ENCODE results near the gene SHH.

Gene SHH

GRCh38 chr7:155790666-155791065 is 21.6 kb downstream of the SHH start:
- DNase-seq: no peak

- no peak for DNase-seq
Measured at GRCh38 chr7:155789001-155789725, 23.1 kb downstream of the SHH start.

DNA sequence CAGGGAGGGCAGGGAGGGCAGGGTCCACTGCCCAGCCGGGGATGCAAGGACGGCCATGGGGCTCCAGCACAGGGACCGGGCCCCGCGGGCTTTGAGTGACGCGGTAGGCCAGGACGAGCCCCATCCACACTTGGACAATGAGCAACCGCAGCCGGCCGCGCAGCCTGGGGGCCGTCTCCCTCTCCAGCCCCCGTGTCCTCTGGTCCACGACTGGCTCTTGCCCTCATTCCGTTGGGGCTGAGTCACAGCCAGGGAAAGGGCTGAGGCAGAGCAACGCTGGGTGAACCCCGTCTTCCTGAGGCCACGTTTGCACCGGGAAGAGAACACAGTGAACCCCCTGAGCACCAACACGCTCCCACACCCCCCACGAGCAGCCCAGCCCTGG is 23.7 kb downstream of the SHH start:
- no peak for DNase-seq

- DNase-seq: no peak
Measured at GRCh38 chr7:155787171-155787851, 25.0 kb downstream of the SHH start.

DNA sequence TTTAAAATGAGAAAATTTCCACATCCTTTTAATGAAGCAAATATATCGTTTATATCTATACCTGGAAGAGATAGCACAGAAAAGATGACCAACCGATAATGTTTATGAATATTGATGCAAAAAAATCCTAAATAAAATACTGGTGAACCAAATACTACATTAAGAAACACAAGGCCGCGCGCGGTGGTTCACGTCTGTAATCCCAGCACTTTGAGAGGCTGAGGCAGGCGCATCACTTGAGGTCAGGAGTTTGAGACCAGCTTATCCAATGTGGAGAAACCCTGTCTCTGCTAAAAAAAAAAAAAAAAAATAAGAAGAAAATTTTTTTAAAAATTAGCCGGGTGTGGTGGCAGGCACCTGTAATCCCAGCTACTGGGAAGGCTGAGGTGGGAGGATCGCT is 25.8 kb downstream of the SHH start:
- no peak for DNase-seq

DNA sequence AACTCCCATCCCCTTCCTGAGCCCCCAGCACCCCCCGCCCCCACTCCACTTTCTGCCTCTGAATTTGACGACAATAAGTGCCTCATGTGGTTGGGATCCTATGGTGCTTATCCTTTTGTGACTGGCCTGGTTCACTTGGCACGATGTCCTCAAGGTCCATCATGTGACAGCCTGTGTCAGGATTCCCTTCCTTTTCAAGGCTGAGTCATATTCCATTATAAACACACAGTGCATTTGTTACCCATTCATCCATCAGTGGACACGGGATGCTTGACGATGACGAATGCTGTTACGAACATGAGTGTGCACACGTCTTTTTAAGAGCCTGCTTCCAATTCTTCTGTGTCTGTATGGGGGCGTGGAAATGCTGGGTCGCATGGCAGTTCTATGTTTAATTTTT is 26.7 kb downstream of the SHH start:
- DNase-seq: no peak

DNA sequence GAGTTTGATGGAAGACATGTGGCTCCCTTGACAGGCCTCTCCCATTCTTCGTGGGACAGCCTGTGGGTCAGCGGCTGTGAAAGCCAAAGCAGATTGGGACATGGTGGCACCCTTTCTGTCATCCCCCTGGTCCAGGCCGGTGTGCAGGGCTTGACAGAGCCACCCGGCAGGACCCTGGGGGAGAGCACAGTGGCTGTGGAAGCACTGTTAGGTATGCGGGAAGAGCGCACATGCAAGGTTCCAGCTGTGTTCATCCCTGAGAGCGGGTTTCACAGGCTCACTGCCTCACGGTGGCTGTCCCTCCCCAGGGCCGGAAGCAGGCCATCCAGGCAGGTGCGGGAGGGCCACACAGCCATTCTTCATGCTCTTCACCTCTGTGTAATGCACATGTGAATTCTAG is 29.8 kb downstream of the SHH start:
- DNase-seq: no peak

DNA sequence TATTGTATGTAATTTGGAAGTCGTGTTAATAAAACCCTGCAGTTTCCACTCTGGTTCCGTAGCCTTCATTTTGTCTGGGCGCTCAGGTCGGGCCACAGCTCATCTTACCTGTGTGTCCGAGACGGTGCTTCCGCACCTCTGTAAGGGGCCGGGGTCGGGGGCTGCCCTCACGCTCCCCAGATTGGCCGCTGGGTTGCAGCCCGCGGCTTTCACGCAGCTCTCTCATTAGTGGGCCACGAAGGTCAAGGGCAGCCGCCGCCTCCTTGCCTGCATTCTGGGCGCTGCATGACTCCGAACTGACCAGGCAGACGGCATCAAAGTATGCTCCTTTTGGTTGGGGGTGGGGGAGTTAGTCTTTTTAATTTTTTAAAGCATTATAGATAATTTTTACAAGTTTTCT is 30.8 kb downstream of the SHH start:
- no peak for DNase-seq

- DNase-seq: no peak
Measured at GRCh38 chr7:155780884-155781283, 31.4 kb downstream of the SHH start.

GRCh38 chr7:155778349-155778748 is 33.9 kb downstream of the SHH start:
- no peak for DNase-seq

- no peak for DNase-seq
Measured at GRCh38 chr7:155776606-155777005, 35.7 kb downstream of the SHH start.

DNA sequence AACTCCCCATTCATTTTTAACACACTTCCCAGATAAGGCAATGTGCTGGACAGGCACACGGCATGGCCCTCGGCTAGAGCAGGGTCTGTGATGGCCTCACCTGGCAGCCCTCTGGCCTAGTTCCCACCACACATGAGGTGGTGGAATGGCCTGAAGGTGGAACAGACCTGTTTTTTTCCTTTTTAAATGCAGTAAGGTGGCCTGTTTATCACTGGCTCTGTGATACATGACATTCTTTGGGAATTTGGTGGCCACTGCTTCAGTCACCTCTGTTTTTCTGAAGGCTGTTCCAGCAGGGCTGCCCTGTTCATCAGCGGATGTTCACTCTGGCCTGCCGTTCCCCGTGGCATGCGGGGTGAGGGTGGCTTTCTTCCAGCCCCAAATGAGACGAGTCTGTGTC is 36.6 kb downstream of the SHH start:
- no peak for DNase-seq

DNA sequence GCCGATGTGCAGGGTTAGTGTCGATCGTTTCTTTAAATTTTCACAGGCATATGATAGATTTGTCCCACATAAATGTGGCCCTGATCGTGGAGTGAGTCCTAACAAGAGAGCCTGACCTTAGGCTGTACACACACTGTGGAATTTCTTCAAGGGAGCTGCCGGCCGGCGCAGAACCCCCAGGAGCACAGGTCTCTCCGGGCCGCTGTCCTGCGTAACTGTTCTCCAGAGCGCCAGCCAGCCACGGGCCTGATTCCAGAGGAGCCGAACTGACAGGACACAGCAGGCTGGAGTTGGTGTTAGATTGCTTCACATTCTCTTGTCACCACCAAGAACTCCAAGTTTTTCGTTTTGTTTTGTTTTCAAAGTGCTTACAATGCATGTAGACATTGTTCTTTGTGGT is 37.3 kb downstream of the SHH start:
- DNase-seq: no peak

- DNase-seq: no peak
Measured at GRCh38 chr7:155773531-155773930, 38.7 kb downstream of the SHH start.

- no peak for DNase-seq
Measured at GRCh38 chr7:155770241-155770640, 42.0 kb downstream of the SHH start.

DNA sequence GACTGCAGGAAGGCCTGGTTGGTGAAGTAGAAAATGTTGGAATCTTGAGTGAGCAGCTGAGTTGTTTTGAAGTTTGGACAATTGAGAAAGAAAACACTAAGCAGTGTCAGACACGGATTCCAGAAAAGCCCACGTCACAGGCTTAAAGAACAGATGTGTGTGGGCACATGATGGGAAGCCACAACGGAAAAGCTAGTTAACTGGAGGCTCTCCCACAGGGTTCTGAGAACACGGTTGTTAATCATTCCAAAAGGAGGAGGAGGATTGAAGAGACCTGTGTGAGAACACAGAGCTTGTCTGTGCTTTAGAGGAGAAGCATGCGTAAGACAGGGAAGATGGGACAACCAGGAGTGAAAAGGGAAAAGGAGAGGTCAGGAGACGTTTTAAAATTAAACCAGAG is 42.6 kb downstream of the SHH start:
- DNase-seq: no peak

GRCh38 chr7:155766966-155767916 is 45.0 kb downstream of the SHH start:
- no peak for DNase-seq

DNA sequence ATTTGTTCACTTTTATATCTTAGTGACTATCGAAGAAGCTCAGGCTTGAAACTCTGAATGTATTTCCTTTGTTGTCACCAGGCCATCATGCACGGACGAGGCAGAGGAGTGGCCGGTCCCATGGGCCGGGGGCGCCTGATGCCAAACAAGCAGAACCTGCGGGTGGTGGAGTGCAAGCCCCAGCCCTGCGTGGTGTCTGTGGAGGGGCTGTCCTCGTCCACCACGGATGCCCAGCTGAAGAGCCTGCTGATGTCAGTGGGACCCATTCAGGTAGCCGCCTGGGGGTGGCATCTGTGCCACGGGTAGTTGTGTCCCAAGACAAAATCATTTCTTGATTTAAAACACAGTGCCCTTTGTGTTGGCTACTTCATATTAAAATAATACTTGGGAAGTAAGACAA is 45.9 kb downstream of the SHH start:
- DNase-seq: no peak

DNA sequence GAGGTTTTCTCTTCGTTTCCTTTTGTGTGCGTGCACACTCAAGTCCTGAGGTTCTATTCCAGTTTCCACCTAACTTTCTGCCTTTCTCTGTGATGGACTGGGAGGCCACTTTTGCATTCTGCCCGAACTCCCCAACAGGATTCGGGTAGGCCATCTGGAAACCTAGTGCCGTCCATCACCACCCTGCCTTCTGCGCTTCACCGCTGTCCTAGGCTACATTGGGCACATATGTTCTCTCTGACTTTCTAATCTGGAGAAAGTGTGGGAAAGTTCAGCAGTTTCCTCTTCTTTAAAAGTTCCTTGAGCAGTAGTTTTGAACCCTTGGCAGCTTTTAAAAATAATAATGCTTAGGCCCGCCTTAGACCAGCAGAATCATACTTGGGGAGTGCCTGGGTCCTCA is 46.8 kb downstream of the SHH start:
- DNase-seq: no peak

- no peak for DNase-seq
Measured at GRCh38 chr7:155764438-155764793, 47.8 kb downstream of the SHH start.

DNA sequence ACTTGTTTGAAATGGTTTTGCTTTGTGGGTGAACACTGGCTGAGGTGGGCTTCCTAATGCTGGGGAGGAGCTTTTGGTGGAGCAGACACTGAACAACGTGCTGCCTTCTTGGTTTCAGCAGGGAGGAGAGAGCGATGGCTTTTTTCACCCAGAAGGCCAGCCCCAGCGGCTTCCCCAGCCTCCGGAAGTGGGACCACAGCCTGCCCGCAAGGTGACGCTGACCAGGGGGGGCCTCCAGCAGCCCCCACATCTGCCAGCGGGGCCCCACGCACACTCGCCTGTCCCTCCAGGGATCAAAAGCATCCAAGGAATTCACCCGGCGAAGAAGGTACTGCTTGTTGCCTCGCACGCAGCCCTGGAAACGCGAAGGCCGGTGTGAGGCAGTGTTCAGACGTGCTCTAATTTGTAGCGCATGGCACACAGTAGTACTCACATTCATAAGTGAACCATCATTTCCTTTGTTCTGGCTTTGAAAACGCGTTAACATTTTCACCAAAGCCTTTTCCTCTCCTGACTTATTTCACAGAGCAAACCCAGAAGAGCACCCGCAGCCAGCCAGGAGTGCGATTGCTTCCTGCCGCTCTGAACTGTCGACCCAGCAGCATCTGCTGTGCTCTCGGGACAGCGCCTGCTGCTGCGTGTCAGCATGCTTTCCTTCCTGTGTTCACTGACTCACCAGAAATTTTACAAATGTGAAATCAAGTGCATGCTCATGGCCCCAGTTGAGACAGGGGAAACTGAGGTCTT is 48.4 kb downstream of the SHH start:
- no peak for DNase-seq

- no peak for DNase-seq
Measured at GRCh38 chr7:155763122-155763521, 49.1 kb downstream of the SHH start.

DNA sequence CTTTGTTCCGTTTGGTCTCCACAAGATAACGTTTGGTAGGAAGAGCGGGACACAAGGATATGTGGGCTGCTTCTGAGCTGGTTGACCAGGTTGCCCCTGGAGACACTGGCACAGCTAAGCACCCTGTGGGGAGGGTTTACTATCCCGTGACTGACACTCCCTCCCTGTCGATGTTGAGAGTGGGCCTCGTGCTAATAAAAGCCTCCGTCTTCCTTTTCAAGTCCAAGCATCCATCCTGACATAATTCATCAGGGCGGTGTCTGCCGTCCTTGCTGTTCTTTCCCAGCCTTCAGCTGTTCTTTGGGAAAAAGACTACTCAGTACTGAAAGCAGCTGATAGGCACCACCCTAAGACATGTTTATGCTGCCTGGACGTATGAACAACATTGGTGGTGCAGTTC is 49.6 kb downstream of the SHH start:
- DNase-seq: no peak

All from RPMI8226 (cell line).